ENCODE measurements around the gene SAMD4B. TPM values are rescaled to one million over a fixed set of nuclear protein-coding genes. Genes with fewer than 3 reads are reported as not detected.

SAMD4B gene
- total and polyA plus RNA-seq, 2 experiments from 2014 or later, result 104 to 172 TPM

GRCh38 chr19:39342647-39343305 is 555 bp downstream of the SAMD4B start:
- no peak overlapping the region for H3K27ac ChIP-seq (ENCODE audit: low read depth)

More at GRCh38 chr19:39342647-39343305, 555 bp downstream of the SAMD4B start:
- Histone ChIP-seq H3K4me3 (peak overlapping the region; percentile 90), H4K20me1 (replicated peaks; ENCODE audit: insufficient read depth) (peaks cover 47% of the 10 kb centered on the region), H2AFZ (no peak overlapping the region), H3K36me3 (ENCODE audit: insufficient read depth) (no peaks in the 10 kb centered on the region; the same call in 1 of the 2 replicates), H3K9me2 (ENCODE audit: insufficient read depth) (no peaks in the 10 kb centered on the region), H3F3A (replicated peaks; ENCODE audit: low read depth) (peaks cover 16% of the 10 kb centered on the region; the same call in 1 of the 2 replicates), H3K27me3 (ENCODE audit: insufficient read depth) (no peaks in the 10 kb centered on the region), H3K4me1 (ENCODE audit: insufficient read depth) (peaks cover 11% of the 10 kb centered on the region), H3K4me2 (peak overlapping the region; percentile 98), H3K79me2 (replicated peaks; ENCODE audit: insufficient read depth) (peaks cover 38% of the 10 kb centered on the region)
- no peaks in the 10 kb centered on the region for H3K9me3 Mint-ChIP-seq
- peaks cover 19% of the 10 kb centered on the region for H3K4me1 Mint-ChIP-seq
- H3K27ac Mint-ChIP-seq, result peak overlapping the region; percentile 86
- peak overlapping the region; percentile 87 for H3K4me3 Mint-ChIP-seq
- DNase-seq (ENCODE audit: low spot score), result peak; percentile 41
- H3K36me3 Mint-ChIP-seq (ENCODE audit: low read depth), result peaks cover 9% of the 10 kb centered on the region; the same call in 1 of the 3 replicates
- H3K27me3 Mint-ChIP-seq (ENCODE audit: insufficient read depth, low read depth, poor library complexity), result peaks cover 14% of the 10 kb centered on the region
- no peak for ATAC-seq
- TF ChIP-seq EZH2 (IDR thresholded peaks at IDR 0.05; ENCODE audit: low read depth, unreplicated experiment) (no peak), ZNF462 (CRISPR knock-in tag; IDR thresholded peaks at IDR 0.05) (no peak), POLR2AphosphoS5 (IDR thresholded peaks at IDR 0.05; ENCODE audit: low read depth) (no peak), ZNF114 (CRISPR knock-in tag; IDR thresholded peaks at IDR 0.05) (no peak), CREB1 (CRISPR knock-in tag; IDR thresholded peaks at IDR 0.05; ENCODE audit: low read depth) (no peak), ETS1 (IDR thresholded peaks at IDR 0.05) (no peak), JUNB (IDR thresholded peaks at IDR 0.05; ENCODE audit: unreplicated experiment) (no peak), EZH2phosphoT487 (IDR thresholded peaks at IDR 0.05; ENCODE audit: unreplicated experiment) (no peak), STAT1 (IDR thresholded peaks at IDR 0.05; ENCODE audit: unreplicated experiment) (no peak), CTCF (conservative IDR thresholded peaks at IDR 0.05; ENCODE audit: low read depth in 2 of 2) (no peak), REST (IDR thresholded peaks at IDR 0.05; ENCODE audit: unreplicated experiment) (no peak)

Measured in GM23338 (cell line).